ENCODE data around the gene TUBG1.

- TF ChIP-seq CTCF (IDR thresholded peaks at IDR 0.05) (no peak), POLR2A (IDR thresholded peaks at IDR 0.05) (no peak)
Measured at GRCh38 chr17:42657824-42658588, 48.5 kb downstream of the TUBG1 start.
